Measurements from ENCODE around the gene GALNT14.

- no peak for TF ChIP-seq POLR2A (IDR thresholded peaks at IDR 0.05; ENCODE audit: low read depth, low read length)
- TF ChIP-seq POLR2AphosphoS5 (IDR thresholded peaks at IDR 0.05; ENCODE audit: low read depth, low read length) = no peak
- no peak for TF ChIP-seq SPI1 (IDR thresholded peaks at IDR 0.05; ENCODE audit: low read depth, low read length)
Observed at GRCh38 chr2:31027549-31027948, 110.7 kb downstream of the GALNT14 start.

Data from GM12891 (cell line).